T-helper 2 cell (primary cell): ENCODE data around the gene HSP90AB1.

Experiments used
- DNase-seq, 5 experiments: peaks; one replicate each; pipeline versions ENCODE4 v3.0.0 to v3.0.0-alpha.2; 2012 to 2022

Gene HSP90AB1

GRCh38 chr6:44235891-44236516 lies 10.9 kb upstream of the HSP90AB1 start:
- DNase-seq, result no peak

- peak in 4 of 5 experiments; percentile 45 to 84 (median 52) for DNase-seq
These were observed 9.7 kb upstream of the HSP90AB1 start for GRCh38 chr6:44237021-44237812.

- peak; percentile 63 to 84 (median 71) for DNase-seq
These were observed 9.0 kb upstream of the HSP90AB1 start for GRCh38 chr6:44237813-44238433.

- DNase-seq, result no peak
These were observed 8.1 kb upstream of the HSP90AB1 start for GRCh38 chr6:44238687-44239350.

- DNase-seq, result no peak
These were observed 3.6 kb upstream of the HSP90AB1 start for GRCh38 chr6:44243345-44243744.

GRCh38 chr6:44245391-44245911 lies 1.4 kb upstream of the HSP90AB1 start:
- no peak for DNase-seq

- DNase-seq, result peak; percentile 64 to 91 (median 74)
These were observed 814 bp upstream of the HSP90AB1 start for GRCh38 chr6:44245912-44246662.

GRCh38 chr6:44247338-44248302 lies 719 bp downstream of the HSP90AB1 start:
- peak; percentile 67 to 93 (median 84) for DNase-seq

GRCh38 chr6:44248579-44248978 lies 1.7 kb downstream of the HSP90AB1 start:
- DNase-seq, result no peak

- DNase-seq, result no peak
These were observed 2.3 kb downstream of the HSP90AB1 start for GRCh38 chr6:44249082-44249748.

- DNase-seq, result no peak
These were observed 3.3 kb downstream of the HSP90AB1 start for GRCh38 chr6:44250067-44250717.

GRCh38 chr6:44250718-44251123 lies 3.8 kb downstream of the HSP90AB1 start:
- DNase-seq, result no peak

- no peak for DNase-seq
These were observed 4.9 kb downstream of the HSP90AB1 start for GRCh38 chr6:44251576-44252524.

GRCh38 chr6:44253307-44254101 lies 6.6 kb downstream of the HSP90AB1 start:
- peak in 2 of 5 experiments; percentile 53 to 57 for DNase-seq

- DNase-seq, result no peak
These were observed 7.5 kb downstream of the HSP90AB1 start for GRCh38 chr6:44254191-44255104.

GRCh38 chr6:44255105-44255808 lies 8.4 kb downstream of the HSP90AB1 start:
- DNase-seq, result no peak
